ENCODE data around the gene UBXN4. TPM values are rescaled to one million over a fixed set of nuclear protein-coding genes. Genes with fewer than 3 reads are reported as not detected.
A peak's percentile ranks its signal among the peaks of the same experiment; 100 is the strongest.

The UBXN4 gene
- total RNA-seq, 1 donor: 96.3 TPM

GRCh38 chr2:135817466-135817865, 75.8 kb downstream of the UBXN4 start:
- no peak overlapping the region for H3K4me3 ChIP-seq (ENCODE audit: low read depth, low read length)
- no peak for TF ChIP-seq CTCF (IDR thresholded peaks at IDR 0.05; ENCODE audit: insufficient read depth, low read depth, low read length)
- DNase-seq (ENCODE audit: low read depth): no peak

GRCh38 chr2:135817951-135818350, 76.3 kb downstream of the UBXN4 start:
- no peak overlapping the region for H3K4me3 ChIP-seq (ENCODE audit: low read depth, low read length)
- TF ChIP-seq CTCF (IDR thresholded peaks at IDR 0.05; ENCODE audit: insufficient read depth, low read depth, low read length): no peak
- DNase-seq (ENCODE audit: low read depth): no peak

GRCh38 chr2:135818937-135819610, 77.4 kb downstream of the UBXN4 start:
- TF ChIP-seq CTCF (IDR thresholded peaks at IDR 0.05; ENCODE audit: insufficient read depth, low read depth, low read length): peak; percentile 52
- DNase-seq (ENCODE audit: low read depth): peak; percentile 27
- no peak overlapping the region for H3K4me3 ChIP-seq (ENCODE audit: low read depth, low read length)

GRCh38 chr2:135820003-135820618, 78.5 kb downstream of the UBXN4 start:
- H3K4me3 ChIP-seq (ENCODE audit: low read depth, low read length): no peak overlapping the region
- DNase-seq (ENCODE audit: low read depth): no peak

GRCh38 chr2:135821190-135821589, 79.5 kb downstream of the UBXN4 start:
- no peak overlapping the region for H3K4me3 ChIP-seq (ENCODE audit: low read depth, low read length)
- no peak for DNase-seq (ENCODE audit: low read depth)
- no peak for TF ChIP-seq CTCF (IDR thresholded peaks at IDR 0.05; ENCODE audit: insufficient read depth, low read depth, low read length)

More at GRCh38 chr2:135820003-135820618, 78.5 kb downstream of the UBXN4 start:
- no peak for TF ChIP-seq CTCF (IDR thresholded peaks at IDR 0.05; ENCODE audit: insufficient read depth, low read depth, low read length)

GRCh38 chr2:135822855-135823254, 81.2 kb downstream of the UBXN4 start:
- DNase-seq (ENCODE audit: low read depth): no peak
- TF ChIP-seq CTCF (IDR thresholded peaks at IDR 0.05; ENCODE audit: insufficient read depth, low read depth, low read length): no peak
- no peak overlapping the region for H3K4me3 ChIP-seq (ENCODE audit: low read depth, low read length)
